Activated CD8-positive, alpha-beta T cell treated with anti-CD3 and anti-CD28 coated beads for 36 hours (primary cell): ENCODE measurements around the gene CADM2. TPM values are rescaled to one million over a fixed set of nuclear protein-coding genes. Genes with fewer than 3 reads are reported as not detected.

ENCODE experiments used
- ATAC-seq: fragments of 200-7000 bp; cut with Tn5 transposase; one replicate; pipeline ENCODE4 v1.10.0; 2021; ENCODE audit warnings: mild to moderate bottlenecking, moderate library complexity
- CTCF ChIA-PET: fragments of 350-600 bp; sonication (Branson Sonifier 250); formaldehyde crosslinking; loops from one replicate; lab custom pipeline; 2021; ENCODE audit warnings: antibody characterized with exemption; lab: Charles Lee
- POLR2A ChIA-PET: fragments of 350-600 bp; sonication (Branson Sonifier 250); formaldehyde crosslinking; loops from one replicate; lab custom pipeline; 2021; ENCODE audit warnings: antibody characterized with exemption; lab: Charles Lee
- DNase-seq: peaks from one replicate; pipeline ENCODE4 v3.0.0-alpha.2; 2020
- H3K27ac Mint-ChIP-seq: one replicate; pipeline ENCODE4 v1.8.0; 2021; ENCODE audit warnings: mild to moderate bottlenecking, mixed read lengths
- H3K27me3 Mint-ChIP-seq: one replicate; pipeline ENCODE4 v1.8.0; 2021; ENCODE audit warnings: mixed read lengths
- H3K36me3 Mint-ChIP-seq: one replicate; pipeline ENCODE4 v1.8.0; 2021; ENCODE audit warnings: low read depth, mixed read lengths
- H3K4me1 Mint-ChIP-seq: one replicate; pipeline ENCODE4 v1.8.0; 2021; ENCODE audit warnings: low read depth, mixed read lengths
- H3K4me3 Mint-ChIP-seq: one replicate; pipeline ENCODE4 v1.8.0; 2021; ENCODE audit warnings: mild to moderate bottlenecking, moderate library complexity, mixed read lengths
- H3K9me3 Mint-ChIP-seq: one replicate; pipeline ENCODE4 v1.8.0; 2021; ENCODE audit warnings: mixed read lengths
- CTCF ChIP-seq: fragments of 200-600 bp; IDR thresholded peaks from one replicate; pipeline ENCODE4 v1.8.0; 2022; ENCODE audit warnings: antibody characterized with exemption, mild to moderate bottlenecking
- intact Hi-C: fragments of 100-400 bp; cut with micrococcal nuclease; formaldehyde crosslinking; loops from one replicate; pipeline ENCODE4 v1.10.0; 2022
- total RNA-seq, 2 experiments: library from RNA; stranded (reverse); gene quantifications; one replicate each; pipeline ENCODE4 v1.2.3, GENCODE V29; 2021

Gene CADM2
- total RNA-seq, 2 experiments from 2014 or later: 0.38 TPM; not detected in 1

GRCh38 chr3:85316252-85316651 lies 357.5 kb downstream of the CADM2 start:
- Mint-ChIP-seq H3K4me3 (no peak overlapping the region), H3K9me3 (peaks cover 1% of the 10 kb centered on the region), H3K4me1 (no peaks in the 10 kb centered on the region), H3K27ac (no peak overlapping the region), H3K27me3 (no peaks in the 10 kb centered on the region), H3K36me3 (no peaks in the 10 kb centered on the region)
- POLR2A ChIA-PET: no interaction called here
- TF ChIP-seq CTCF: no peak
- ATAC-seq: no peak
- intact Hi-C loops: no loop called here
- CTCF ChIA-PET: no interaction called here
- no peak for DNase-seq

GRCh38 chr3:85321892-85322291 lies 363.1 kb downstream of the CADM2 start:
- POLR2A ChIA-PET: no interaction called here
- ATAC-seq: no peak
- H3K36me3 Mint-ChIP-seq: no peaks in the 10 kb centered on the region

GRCh38 chr3:85330071-85330470 lies 371.3 kb downstream of the CADM2 start:
- ChIA-PET POLR2A (interaction anchor here (0.7 kb wide), 1 partner anchor 87 kb away, joined by 3 read pairs; no protein-coding TSS in a partner anchor), CTCF (no interaction called here)
- DNase-seq: no peak
- intact Hi-C loops: no loop called here
- no peaks in the 10 kb centered on the region for H3K4me1 Mint-ChIP-seq
- ATAC-seq: no peak
- peaks cover 4% of the 10 kb centered on the region for H3K9me3 Mint-ChIP-seq
- H3K4me3 Mint-ChIP-seq: no peak overlapping the region
- H3K36me3 Mint-ChIP-seq: no peaks in the 10 kb centered on the region
- no peak for TF ChIP-seq CTCF
- no peaks in the 10 kb centered on the region for H3K27me3 Mint-ChIP-seq
- no peak overlapping the region for H3K27ac Mint-ChIP-seq

More at GRCh38 chr3:85321892-85322291, 363.1 kb downstream of the CADM2 start:
- CTCF ChIA-PET: no interaction called here
- Mint-ChIP-seq H3K4me3 (no peak overlapping the region), H3K9me3 (no peaks in the 10 kb centered on the region), H3K27me3 (no peaks in the 10 kb centered on the region), H3K4me1 (no peaks in the 10 kb centered on the region), H3K27ac (no peak overlapping the region)
- intact Hi-C loops: no loop called here
- no peak for DNase-seq
- TF ChIP-seq CTCF: no peak

- no peak for ATAC-seq
- intact Hi-C loops: no loop called here
- CTCF ChIA-PET: no interaction called here
Observed at GRCh38 chr3:85337895-85338294, 379.1 kb downstream of the CADM2 start.

GRCh38 chr3:85342915-85343314 lies 384.1 kb downstream of the CADM2 start:
- peaks cover under 1% of the 10 kb centered on the region for H3K9me3 Mint-ChIP-seq
- ChIA-PET CTCF (no interaction called here), POLR2A (no interaction called here)
- H3K4me3 Mint-ChIP-seq: no peak overlapping the region
- H3K27ac Mint-ChIP-seq: no peak overlapping the region
- DNase-seq (no peak), ATAC-seq (no peak)
- H3K4me1 Mint-ChIP-seq: no peaks in the 10 kb centered on the region
- H3K27me3 Mint-ChIP-seq: no peaks in the 10 kb centered on the region
- intact Hi-C loops: no loop called here
- TF ChIP-seq CTCF: no peak
- H3K36me3 Mint-ChIP-seq: no peaks in the 10 kb centered on the region

More at GRCh38 chr3:85337895-85338294, 379.1 kb downstream of the CADM2 start:
- Mint-ChIP-seq H3K27ac (no peak overlapping the region), H3K27me3 (no peaks in the 10 kb centered on the region), H3K36me3 (no peaks in the 10 kb centered on the region), H3K9me3 (peaks cover 1% of the 10 kb centered on the region), H3K4me1 (no peaks in the 10 kb centered on the region), H3K4me3 (no peak overlapping the region)
- DNase-seq: no peak
- POLR2A ChIA-PET: no interaction called here
- TF ChIP-seq CTCF: no peak
